PC-9 (cell line): ENCODE measurements around the gene TERC. TPM values are rescaled to one million over a fixed set of nuclear protein-coding genes. Genes with fewer than 3 reads are reported as not detected.

Source experiments
- BruUV-seq: library from RNA; stranded (reverse); fragments of 400-500 nt; replicated peaks from 2 replicates; lab custom pipeline; 2021; lab: Mats Ljungman, UMichigan
- CTCF ChIA-PET: fragments of 300-600 bp; sonication (Branson Sonifier 250); formaldehyde crosslinking; loops from one replicate; lab custom pipeline; 2022; ENCODE audit warnings: antibody characterized with exemption; lab: Charles Lee
- POLR2A ChIA-PET: fragments of 300-600 bp; sonication (Branson Sonifier 250); formaldehyde crosslinking; loops from one replicate; lab custom pipeline; 2022; ENCODE audit warnings: antibody characterized with exemption; ENCODE audit not compliant: unreplicated experiment; lab: Charles Lee
- DNase-seq, 2 experiments: peaks; one replicate each; pipeline versions ENCODE4 v3.0.0 to v3.0.0-alpha.2; 2015 to 2022; ENCODE audit warnings: mixed read lengths in 1 of 2
- H2AFZ ChIP-seq: fragments of 200-600 bp; sonication (generic); 2 replicates; pipeline ENCODE4 v1.8.1; 2017; ENCODE audit warnings: antibody characterized with exemption
- H3F3A ChIP-seq: fragments of 200-600 bp; sonication (generic); 2 replicates; pipeline ENCODE4 v1.8.1; 2017; ENCODE audit warnings: antibody characterized with exemption, mild to moderate bottlenecking, low read depth; ENCODE audit not compliant: insufficient read depth
- H3K27ac ChIP-seq: fragments of 200-600 bp; sonication (generic); 2 replicates; pipeline ENCODE4 v1.6.1; 2016; ENCODE audit warnings: mixed run types
- H3K27me3 ChIP-seq: fragments of 200-600 bp; sonication (generic); 2 replicates; pipeline ENCODE4 v1.6.1; 2016; ENCODE audit warnings: low read depth, mixed run types; ENCODE audit not compliant: insufficient read depth
- H3K36me3 ChIP-seq: fragments of 200-600 bp; sonication (generic); 2 replicates; pipeline ENCODE4 v1.6.1; 2016; ENCODE audit warnings: low read depth, mixed run types
- H3K4me1 ChIP-seq: fragments of 200-600 bp; sonication (generic); replicated peaks from 2 replicates; pipeline ENCODE4 v1.6.1; 2016; ENCODE audit warnings: mixed run types; ENCODE audit not compliant: insufficient read depth
- H3K4me2 ChIP-seq: fragments of 200-600 bp; sonication (generic); 2 replicates; pipeline ENCODE4 v1.6.1; 2017; ENCODE audit warnings: mixed run types
- H3K4me3 ChIP-seq: fragments of 200-600 bp; sonication (generic); 2 replicates; pipeline ENCODE4 v1.6.1; 2016; ENCODE audit warnings: mixed run types
- H3K79me2 ChIP-seq: fragments of 200-600 bp; sonication (generic); 2 replicates; pipeline ENCODE4 v1.6.1; 2017; ENCODE audit warnings: low read depth, mixed run types
- H3K9me2 ChIP-seq: fragments of 200-600 bp; sonication (generic); 2 replicates; pipeline ENCODE4 v1.8.1; 2017; ENCODE audit warnings: mild to moderate bottlenecking; ENCODE audit not compliant: insufficient read depth
- H3K9me3 ChIP-seq: fragments of 200-600 bp; sonication (generic); 2 replicates; pipeline ENCODE4 v1.8.1; 2016; ENCODE audit warnings: low read depth; ENCODE audit not compliant: insufficient read depth
- H4K20me1 ChIP-seq: fragments of 200-600 bp; sonication (generic); 2 replicates; pipeline ENCODE4 v1.8.1; 2017; ENCODE audit not compliant: insufficient read depth
- EZH2 ChIP-seq: fragments of 200-600 bp; sonication (generic); IDR thresholded peaks from 2 replicates; pipeline ENCODE4 v1.8.0; 2017; ENCODE audit warnings: antibody characterized with exemption, low read depth
- intact Hi-C: fragments of 100-400 bp; cut with micrococcal nuclease; formaldehyde crosslinking; loops from one replicate; pipeline ENCODE4 v1.10.0; 2022; ENCODE audit not compliant: unreplicated experiment
- total RNA-seq: library from RNA; stranded (reverse); gene quantifications from 2 replicates; pipeline ENCODE4 v1.2.3, GENCODE V29; 2021
- TF ChIP-seq, protein P1 (sequence below): fragments of 200-600 bp; sonication (generic); conservative IDR thresholded peaks from 2 replicates; pipeline ENCODE4 v1.6.1; 2017; ENCODE audit warnings: mixed run types, antibody characterized with exemption, mild to moderate bottlenecking, moderate library complexity

The TERC gene
- total RNA-seq, 1 experiment from 2014 or later, result 22.7 TPM

DNA sequence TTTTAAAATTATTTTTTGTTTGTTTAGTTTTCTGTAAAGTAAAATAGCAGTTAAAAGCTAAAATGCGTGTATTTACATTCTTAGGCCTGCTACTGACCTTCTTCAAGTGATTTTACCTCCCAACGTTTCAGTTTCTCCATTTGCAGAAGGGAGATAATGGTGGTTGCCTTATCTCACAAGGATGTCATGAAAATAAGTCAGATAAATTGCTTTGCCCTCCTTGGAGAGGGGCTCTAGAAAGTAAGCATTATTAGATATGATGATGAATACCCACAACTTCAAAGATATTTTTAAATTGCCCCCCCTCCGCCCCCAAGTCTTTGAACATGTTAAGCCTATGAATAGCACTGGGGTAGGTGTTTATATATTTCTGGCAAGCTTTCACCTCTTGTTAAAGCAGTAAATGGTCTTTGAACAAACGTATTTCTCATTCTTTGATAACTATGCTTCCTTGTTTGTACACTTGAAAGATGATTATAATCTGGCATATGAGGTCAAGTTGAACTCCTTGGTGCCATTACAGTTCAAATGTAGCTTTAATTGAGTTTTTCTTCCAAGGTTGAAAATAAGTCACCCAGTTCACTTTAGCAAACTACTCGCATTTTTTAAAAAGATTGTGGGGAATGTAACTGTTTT lies 6.4 kb downstream of the TERC start:
- Histone ChIP-seq H3K36me3 (no peaks in the 10 kb centered on the region), H3K4me1 (no peaks in the 10 kb centered on the region), H3K4me3 (no peak overlapping the region), H3K9me3 (peaks cover 4% of the 10 kb centered on the region; the same call in 1 of the 2 replicates), H2AFZ (no peak overlapping the region), H3K27ac (no peak overlapping the region), H3K4me2 (no peak overlapping the region), H3K9me2 (no peaks in the 10 kb centered on the region; the same call in 1 of the 2 replicates), H3K79me2 (0 out of 2 replicates have a peak, but pooled peaks cover 2% of the 10 kb centered on the region), H4K20me1 (no peaks in the 10 kb centered on the region), H3F3A (peaks cover 5% of the 10 kb centered on the region; the same call in 1 of the 2 replicates), H3K27me3 (no peaks in the 10 kb centered on the region)
- DNase-seq, result no peak
- no TSS peak for BruUV-seq
- POLR2A ChIA-PET, result interaction anchor here (0.6 kb wide), 2 partner anchors 15 to 1164 kb away, joined by 4 to 5 read pairs; no protein-coding TSS in a partner anchor
- intact Hi-C loops, result no loop called here
- CTCF ChIA-PET, result interaction anchor here (0.6 kb wide), 1 partner anchor 10 kb away, joined by 4 read pairs; no protein-coding TSS in a partner anchor
- TF ChIP-seq EZH2, result no peak
- TF ChIP-seq, protein P1, sequence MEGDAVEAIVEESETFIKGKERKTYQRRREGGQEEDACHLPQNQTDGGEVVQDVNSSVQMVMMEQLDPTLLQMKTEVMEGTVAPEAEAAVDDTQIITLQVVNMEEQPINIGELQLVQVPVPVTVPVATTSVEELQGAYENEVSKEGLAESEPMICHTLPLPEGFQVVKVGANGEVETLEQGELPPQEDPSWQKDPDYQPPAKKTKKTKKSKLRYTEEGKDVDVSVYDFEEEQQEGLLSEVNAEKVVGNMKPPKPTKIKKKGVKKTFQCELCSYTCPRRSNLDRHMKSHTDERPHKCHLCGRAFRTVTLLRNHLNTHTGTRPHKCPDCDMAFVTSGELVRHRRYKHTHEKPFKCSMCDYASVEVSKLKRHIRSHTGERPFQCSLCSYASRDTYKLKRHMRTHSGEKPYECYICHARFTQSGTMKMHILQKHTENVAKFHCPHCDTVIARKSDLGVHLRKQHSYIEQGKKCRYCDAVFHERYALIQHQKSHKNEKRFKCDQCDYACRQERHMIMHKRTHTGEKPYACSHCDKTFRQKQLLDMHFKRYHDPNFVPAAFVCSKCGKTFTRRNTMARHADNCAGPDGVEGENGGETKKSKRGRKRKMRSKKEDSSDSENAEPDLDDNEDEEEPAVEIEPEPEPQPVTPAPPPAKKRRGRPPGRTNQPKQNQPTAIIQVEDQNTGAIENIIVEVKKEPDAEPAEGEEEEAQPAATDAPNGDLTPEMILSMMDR, result no peak

DNA sequence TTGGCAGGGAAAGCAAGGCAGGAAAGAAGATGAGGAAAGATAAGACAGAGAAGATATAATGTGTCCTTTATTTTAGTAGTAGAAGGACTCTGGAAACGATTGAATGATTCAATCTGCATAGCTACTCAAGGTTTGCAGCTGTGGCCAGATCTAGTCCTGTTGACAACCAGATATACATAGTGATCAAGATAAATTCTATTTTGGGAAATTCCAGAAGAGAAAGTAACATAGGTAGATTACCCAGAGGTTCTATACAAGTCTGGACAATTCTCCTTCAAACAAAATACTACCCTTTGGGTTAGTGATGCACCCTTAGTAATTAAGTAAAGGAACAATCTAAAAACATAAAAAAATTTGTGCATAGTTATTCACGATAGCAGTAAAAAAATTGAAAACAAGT lies 9.4 kb downstream of the TERC start:
- H3K79me2 ChIP-seq, result no peaks in the 10 kb centered on the region
- no peaks in the 10 kb centered on the region for H3K27me3 ChIP-seq
- no peak overlapping the region for H3K27ac ChIP-seq
- BruUV-seq, result no TSS peak
- H3K9me2 ChIP-seq, result no peaks in the 10 kb centered on the region; the same call in 1 of the 2 replicates
- POLR2A ChIA-PET, result no interaction called here
- CTCF ChIA-PET, result interaction anchor here (1.1 kb wide), 1 partner anchor 11 kb away, joined by 3 read pairs; no protein-coding TSS in a partner anchor
- DNase-seq, result no peak
- H3F3A ChIP-seq, result no peaks in the 10 kb centered on the region
- H3K9me3 ChIP-seq, result no peaks in the 10 kb centered on the region
- intact Hi-C loops, result no loop called here
- H2AFZ ChIP-seq, result no peak overlapping the region
- no peak overlapping the region for H3K4me2 ChIP-seq
- H3K4me3 ChIP-seq, result no peak overlapping the region
- no peak for TF ChIP-seq EZH2
- TF ChIP-seq, protein P1, result no peak
- H3K4me1 ChIP-seq, result no peaks in the 10 kb centered on the region
- no peaks in the 10 kb centered on the region for H3K36me3 ChIP-seq
- H4K20me1 ChIP-seq, result no peaks in the 10 kb centered on the region

DNA sequence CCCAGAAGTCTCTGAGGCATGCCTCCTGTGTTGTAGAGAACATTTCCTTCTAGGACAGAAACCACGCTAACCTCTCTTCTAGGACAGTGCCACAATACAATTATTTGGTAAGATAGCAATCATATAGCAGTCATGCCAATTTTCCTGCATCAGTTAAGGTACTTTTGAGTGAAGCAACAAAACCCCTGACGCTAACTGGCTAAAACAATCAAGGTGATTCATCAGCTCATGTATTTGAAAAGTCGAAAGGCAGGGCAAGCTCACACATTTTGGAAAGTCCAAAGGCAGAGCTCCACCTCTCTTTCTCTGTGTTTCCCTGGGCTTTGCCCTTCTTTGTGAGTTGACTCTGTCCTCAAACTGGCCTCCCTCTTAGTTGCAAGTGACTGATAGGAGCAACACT lies 10.1 kb downstream of the TERC start:
- no peaks in the 10 kb centered on the region; the same call in 1 of the 2 replicates for H3K9me2 ChIP-seq
- no peak overlapping the region for H3K27ac ChIP-seq
- no peak for DNase-seq
- no peaks in the 10 kb centered on the region for H3F3A ChIP-seq
- no TSS peak for BruUV-seq
- H2AFZ ChIP-seq, result no peak overlapping the region
- no peaks in the 10 kb centered on the region for H4K20me1 ChIP-seq
- H3K9me3 ChIP-seq, result no peaks in the 10 kb centered on the region
- POLR2A ChIA-PET, result no interaction called here
- H3K4me1 ChIP-seq, result no peaks in the 10 kb centered on the region
- TF ChIP-seq EZH2, result no peak
- TF ChIP-seq, protein P1, result no peak
- CTCF ChIA-PET, result interaction anchor here (1.1 kb wide), 1 partner anchor 11 kb away, joined by 3 read pairs; no protein-coding TSS in a partner anchor
- no peaks in the 10 kb centered on the region for H3K79me2 ChIP-seq
- H3K4me2 ChIP-seq, result no peak overlapping the region
- intact Hi-C loops, result no loop called here
- H3K27me3 ChIP-seq, result no peaks in the 10 kb centered on the region
- no peaks in the 10 kb centered on the region for H3K36me3 ChIP-seq
- H3K4me3 ChIP-seq, result no peak overlapping the region
